Stimulated activated CD8-positive, alpha-beta memory T cell treated with anti-CD3 and anti-CD28 coated beads, Interleukin-4, amount 100 ng/mL, for 1 hour (primary cell): ENCODE results near the gene SMYD1.
"Not testable (repeated sequence)": the region's sequence is repeated elsewhere in the genome, so short reads cannot be mapped to it uniquely, and the experiment has no call there.

Experiments used
- DNase-seq, 2 donors: peaks; one replicate each; pipeline ENCODE4 v3.0.0-alpha.2; 2020; ENCODE audit warnings: low read depth in 2 of 2, low spot score in 1 of 2

SMYD1 gene

DNA sequence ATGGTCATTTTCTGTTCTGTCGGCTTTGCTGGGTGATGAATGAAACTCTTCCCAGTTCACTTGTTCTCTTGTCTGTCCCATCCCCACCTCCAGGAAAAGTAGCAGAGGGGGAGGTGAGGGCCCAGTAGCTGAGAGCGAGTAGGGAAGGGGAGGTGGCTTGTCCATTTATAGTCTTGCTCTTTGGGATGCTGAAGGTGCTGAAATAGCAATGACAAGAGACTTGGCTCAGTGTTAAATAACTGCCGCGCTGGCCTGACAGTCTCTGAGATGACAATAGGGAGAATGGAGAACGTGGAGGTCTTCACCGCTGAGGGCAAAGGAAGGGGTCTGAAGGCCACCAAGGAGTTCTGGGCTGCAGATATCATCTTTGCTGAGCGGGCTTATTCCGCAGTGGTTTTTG is at the start of gene SMYD1:
SMYD1 (plus strand) TSS at position 228 of the 400 bp plus-strand sequence; CDS start at position 268, 40 bp downstream.
- DNase-seq, result no peak

DNA sequence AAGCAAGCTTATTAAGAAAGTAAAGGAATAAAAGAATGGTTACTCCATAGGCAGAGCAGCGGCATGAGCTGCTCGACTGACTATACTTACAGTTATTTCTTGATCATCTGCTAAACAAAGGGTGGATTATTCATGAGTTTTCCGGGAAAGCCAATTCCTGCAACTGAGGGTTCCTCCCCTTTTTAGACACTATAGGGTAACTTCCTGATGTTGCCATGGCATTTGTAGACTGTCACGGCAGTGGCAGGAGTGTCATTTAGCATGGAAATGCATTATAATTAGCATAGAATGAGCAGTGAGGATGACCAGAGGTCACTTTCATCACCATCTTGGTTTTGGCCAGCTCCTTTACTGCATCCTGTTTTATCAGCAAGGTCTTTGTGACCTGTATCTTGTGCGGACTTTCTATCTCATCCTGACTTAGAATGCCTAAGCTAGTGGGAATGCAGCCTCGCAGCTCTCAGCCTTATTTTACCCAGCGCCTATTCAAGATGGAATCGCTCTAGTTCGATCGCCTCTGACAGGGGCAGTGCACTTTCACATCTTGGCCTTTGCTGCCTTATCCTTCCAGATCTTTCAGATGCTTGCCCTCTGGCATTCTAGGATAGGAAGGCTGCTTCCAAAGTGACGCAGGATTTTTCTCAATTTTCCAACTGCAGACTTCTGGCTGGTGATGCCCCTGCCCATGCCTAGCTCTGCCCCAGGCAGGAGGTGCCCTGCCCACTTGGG is 49.4 kb upstream of the SMYD1 start:
- not testable (repeated sequence) for DNase-seq

DNA sequence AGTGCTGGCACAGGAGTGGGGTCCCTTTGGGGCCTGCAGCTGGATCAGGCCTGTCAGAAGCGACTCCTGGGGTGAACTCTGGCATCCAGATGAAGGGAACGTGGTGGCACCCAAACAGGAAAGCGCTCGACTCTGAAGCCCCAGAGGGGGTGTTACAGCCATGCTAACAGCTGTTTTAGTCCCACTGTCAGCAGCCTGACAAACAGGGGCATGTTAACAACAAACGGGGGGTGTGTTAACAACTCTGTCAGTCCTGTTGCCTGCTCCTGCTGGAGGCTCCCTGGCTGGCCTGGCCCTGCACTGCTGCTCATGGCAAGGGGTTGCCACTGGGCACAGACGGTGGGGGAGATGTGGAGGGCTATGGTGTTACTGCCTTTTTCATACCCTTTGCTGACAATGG is 48.7 kb upstream of the SMYD1 start:
- no peak for DNase-seq

DNA sequence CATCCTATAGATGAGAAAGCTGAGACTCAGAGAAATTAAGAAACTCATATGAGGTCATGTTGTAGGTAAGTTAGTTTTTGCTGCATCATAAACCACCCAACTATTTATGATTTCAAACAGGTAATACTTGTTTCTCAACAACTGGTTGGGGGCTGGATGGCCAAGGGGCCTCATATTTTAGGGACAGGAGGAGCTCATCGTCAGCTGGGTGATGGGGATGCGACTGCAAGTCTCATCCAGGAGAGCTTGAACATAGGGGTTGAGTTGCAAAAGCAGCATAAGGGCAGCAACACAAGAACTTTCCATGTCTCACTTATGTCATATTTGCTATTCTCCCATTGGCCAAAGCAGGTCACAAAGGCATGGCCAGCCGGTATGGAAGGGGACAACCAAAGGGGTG is 47.6 kb upstream of the SMYD1 start:
- DNase-seq, result no peak

DNA sequence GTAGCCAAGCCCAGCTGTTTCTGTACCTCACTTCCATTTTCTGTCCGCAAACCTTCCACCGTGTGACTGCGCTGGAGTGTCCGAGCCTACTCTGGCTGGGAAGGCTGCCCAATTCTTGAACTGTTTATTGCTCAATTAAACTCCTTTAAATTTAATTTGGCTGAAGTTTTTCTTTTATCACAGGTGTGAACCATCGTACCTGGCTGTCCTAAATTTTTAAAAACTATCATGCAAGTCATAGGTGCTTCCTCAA is 45.0 kb upstream of the SMYD1 start:
- DNase-seq, result no peak

DNA sequence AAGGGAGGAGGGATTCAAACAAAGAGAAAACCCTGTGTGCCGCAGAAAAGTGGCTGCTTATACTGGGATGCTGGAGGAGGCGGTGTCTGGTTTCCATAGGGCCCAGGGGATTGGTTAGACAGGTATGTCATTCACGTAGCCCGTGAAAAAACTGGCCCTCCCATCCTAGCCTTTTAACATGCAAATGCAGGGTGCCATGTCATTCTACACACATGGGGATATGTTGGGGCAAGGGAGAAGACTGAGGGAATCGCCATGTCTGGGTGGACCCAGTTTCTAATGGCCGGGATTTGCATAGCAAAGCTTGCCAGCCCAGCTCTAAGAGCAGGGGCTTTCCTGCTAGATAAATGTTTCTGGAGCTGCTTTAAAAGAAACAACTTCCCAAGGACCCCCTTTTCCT is 43.1 kb upstream of the SMYD1 start:
- no peak for DNase-seq

DNA sequence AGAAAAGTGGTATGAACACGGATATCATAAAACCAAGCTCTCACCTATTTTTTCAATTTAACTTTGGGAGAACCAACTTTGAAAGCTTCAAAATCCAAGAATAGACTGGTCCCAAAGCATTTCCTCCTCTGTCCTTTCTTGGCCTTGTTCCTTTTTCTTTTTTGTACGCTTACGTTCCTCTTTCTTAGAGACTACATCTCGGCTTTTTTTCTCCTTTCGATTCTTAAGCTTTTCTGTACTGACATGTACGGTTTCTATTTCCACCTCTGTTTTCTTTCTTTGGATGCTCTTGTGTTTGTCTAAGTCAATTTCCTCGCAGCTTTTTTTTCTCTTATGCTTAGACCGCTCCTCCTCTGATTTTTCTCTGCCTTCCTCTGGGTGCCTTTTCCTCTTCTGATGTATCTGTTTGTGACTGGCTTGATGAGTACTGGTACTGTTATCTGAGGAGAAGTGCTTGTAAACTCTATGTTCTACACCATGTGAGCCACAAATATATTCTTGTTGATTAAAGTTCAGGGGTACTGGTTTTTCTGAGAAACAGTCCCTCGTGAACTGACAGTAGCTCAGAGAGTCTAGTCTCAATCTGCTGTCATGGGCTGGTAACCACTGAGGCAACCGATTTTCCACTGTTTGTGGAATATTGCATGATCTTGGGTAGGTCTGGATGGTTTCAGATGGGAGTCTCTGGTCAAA is 39.8 kb upstream of the SMYD1 start:
- no peak for DNase-seq

DNA sequence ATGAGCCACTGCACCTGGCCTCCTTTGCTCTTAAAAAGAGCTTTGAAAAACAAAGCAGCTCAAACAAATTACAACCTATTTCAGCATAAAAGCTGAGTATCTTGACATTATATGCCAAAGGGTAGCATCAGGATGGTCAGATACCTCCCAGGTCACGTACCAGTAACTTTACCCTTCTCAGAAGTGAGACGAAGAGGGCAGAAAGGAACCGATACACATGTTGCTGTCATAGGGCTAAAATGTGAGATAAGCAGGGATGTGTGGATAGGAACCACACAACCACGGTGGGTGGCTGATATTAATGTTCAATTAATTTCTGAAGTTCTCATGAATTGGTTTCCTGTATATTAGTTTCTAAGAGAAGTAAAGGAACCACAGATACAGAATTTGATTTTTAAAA is 38.7 kb upstream of the SMYD1 start:
- no peak for DNase-seq

DNA sequence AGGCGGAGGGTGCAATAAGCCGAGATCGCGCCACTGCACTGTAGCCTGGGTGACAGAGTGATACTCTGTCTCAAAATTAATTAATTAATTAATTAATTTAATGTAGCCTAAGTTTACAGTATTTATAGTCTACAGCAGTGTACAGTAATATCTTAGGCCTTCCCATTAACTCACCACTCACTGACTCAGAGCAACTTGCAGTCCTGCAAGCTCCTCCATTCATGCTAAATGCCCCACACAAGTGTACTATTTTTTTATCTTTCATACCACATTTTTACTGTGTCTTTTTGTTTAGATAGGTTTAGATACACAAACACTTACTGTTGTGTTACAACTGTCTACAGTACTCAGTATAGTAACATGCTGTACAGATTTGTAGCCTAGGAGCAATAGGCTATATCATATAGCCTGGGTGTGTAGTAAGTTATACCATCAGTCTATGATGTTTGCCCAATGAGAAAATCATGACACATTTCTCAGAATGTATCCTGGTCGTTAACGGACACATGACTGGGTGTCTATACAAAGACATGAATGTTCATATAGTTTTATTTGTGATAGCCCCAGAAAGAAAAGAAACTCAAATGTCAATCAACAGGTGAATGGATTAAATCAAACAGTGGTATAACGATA is 35.4 kb upstream of the SMYD1 start:
- no peak for DNase-seq

DNA sequence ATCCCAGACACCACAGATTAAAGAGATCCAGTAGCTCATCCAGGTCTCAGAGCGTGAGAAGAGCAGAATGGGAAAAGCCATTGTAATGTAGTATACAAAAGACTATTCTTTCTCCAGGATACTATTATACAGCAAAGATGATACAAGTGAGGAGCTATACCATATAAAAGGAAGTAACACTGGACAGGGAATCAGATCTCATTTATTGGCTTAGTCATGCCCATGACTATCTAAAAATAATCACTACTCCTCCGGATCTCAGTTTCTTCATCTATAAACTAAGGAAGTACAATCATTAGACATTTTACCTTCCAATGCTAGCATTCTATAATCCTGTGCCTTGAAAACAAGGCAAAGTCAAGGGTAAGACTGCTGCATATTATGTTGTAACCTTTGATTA is 31.4 kb upstream of the SMYD1 start:
- DNase-seq, result no peak

DNA sequence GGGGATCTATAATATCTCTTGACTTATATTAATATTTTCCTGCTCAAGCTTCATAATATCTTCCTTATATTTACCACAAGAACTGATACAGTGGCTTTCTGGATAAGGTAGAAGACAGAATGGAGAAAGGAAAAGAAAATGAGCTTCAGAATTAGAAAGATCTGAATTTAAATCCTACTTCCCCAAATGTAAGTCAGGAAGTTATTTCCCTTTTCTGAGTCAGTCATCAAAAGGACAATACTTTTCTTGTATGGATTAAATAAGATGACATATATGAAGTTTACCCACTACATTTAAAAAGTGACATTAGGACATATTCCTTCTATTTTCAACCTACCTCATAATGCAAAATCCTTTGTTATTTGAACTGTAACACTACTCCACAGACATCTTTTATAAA is 31.0 kb upstream of the SMYD1 start:
- no peak for DNase-seq

DNA sequence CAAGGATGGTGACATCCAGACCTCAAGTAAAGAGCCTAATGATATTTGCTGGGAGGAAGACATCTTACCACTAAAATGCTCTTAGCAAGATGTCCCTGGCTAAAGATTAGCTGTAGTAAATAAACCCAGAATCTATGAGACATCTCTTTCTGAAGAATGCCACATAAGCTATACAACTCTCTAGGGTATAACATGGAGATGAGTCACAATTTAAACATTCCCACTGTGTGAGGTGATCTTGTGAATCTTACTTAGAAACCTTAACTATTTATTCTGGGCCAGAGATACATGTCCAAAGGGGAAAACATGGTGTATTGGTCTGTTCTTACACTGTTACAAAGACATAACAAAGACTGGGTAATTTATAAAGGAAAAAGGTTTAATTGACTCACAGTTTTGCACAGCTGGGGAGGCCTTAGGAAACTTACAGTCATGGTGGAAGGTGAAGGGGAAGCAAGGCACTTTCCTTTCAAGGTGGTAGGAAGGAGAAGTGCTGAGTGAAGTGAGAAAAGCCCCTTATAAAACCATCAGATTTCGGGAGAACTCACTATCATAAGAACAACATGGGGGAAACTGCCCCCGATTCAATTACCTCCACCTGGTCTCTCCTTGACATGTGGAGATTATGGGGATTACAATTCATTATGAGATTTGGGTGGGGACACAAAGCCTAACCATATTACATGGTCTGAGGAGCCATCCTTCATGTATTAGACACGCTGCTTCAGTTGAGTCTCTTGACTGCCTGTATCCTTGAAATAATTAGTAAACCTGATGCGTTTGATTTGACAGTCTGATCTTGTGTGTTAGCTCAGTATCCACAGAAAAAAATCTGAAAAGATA is 29.1 kb upstream of the SMYD1 start:
- DNase-seq, result no peak

DNA sequence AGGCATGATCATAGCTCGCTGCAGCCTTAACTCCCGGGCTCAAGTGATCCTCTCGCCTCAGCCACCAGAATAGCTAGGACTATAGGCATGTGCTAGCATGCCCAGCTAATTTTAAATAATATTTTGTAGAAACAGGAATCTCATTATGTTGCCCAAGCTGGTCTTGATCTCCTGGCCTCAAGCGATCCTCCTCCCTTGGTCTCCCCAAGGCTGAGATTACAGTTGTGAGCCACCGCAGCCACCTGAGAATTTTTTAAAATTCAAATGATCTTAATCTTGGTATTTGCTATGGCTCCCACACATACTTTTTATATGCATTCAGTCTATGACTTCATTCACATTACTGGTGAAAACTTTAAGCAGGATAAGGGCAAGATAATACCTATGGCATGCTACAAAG is 25.1 kb upstream of the SMYD1 start:
- no peak for DNase-seq

DNA sequence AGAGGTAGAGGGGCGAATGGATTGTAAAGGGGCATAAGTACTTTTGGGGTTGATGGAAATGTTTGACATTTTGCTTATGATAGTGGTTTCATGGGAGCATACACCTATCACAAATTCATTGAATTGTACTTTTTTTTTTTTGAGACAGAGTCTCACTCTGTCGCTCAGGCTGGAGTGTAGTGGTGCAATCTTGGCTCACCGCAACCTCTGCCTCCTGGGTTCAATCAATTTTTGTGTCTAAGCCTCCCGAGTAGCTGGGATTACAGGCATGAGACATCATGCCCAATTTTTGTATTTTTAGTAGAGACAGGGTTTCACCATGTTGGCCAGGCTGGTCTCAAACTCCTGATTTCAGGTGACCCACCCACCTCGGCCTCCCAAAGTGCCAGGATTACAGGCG is 22.1 kb upstream of the SMYD1 start:
- DNase-seq, result not testable (repeated sequence)

DNA sequence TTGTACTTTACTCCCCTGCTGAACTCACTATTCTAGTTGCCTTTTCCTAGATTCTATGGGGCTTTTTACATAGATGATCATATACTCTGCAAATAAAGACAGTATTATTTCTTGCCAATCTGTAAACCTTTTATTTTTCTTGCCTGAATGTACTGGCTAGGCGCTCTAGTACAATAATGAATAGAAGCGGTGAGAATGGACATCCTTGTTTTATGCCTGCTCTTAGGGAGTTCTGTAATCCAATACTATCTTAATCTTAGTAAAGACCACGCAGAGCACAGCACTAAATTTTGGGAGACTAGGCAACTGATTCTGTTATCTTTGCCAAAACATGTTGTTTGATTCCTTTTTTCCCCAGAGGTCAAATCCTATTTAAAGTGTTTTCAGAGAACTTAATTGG is 19.1 kb upstream of the SMYD1 start:
- DNase-seq, result no peak

DNA sequence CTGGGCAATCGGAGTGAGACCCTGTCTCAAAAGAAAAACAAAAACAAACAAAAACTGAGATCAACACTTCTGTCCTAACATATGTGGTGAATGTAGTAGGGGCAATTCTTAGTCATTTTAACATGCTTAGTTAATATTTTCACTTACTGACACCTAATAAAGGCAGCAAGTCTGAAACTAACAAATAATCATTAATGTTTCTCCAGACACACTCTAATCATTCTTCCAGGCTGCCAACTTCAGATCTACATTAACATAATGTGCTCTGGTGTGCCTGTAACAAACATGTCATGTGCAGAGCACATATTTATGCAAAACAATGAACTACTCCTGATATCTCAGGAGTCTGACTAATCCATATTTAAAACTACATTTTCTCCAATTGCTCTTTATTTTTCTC is 18.0 kb upstream of the SMYD1 start:
- DNase-seq, result no peak

DNA sequence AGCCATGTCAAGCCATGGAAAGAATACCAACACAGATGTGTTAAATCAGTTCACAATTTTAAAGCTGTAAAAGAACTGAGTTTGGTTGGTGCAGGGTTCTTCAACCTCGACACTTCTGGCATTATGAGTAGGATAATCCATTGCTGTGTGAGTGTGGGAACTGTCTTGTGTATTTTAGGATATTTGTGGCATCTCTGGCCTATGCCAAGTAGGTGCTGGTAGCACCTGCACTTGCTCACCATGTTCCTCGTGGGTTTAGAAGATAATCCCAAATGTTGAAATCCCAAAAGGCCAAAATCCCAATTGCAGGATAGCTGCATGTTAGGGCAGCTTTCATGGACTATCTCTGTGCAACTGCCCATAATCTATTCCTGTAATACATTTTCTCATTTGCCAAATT is 15.8 kb upstream of the SMYD1 start:
- DNase-seq, result no peak

DNA sequence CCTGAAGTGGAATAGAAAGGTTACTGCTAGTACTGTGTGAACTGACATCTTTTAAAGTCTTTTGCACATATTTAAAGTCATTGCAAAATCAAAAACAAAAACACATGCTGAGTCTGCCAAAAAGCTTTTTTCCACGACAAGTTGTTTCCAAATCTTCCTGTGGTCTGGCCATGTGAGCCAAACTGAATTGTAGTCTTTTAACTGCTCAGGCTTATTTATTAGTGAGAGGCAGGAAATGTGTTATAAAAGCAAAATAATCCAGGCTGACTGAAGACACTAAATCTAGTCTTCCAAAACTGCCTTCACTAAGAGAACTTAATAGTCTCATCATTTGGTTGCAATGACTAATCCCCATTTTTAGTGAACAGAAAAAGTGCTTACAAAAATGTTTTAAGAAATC is 14.3 kb upstream of the SMYD1 start:
- no peak for DNase-seq

DNA sequence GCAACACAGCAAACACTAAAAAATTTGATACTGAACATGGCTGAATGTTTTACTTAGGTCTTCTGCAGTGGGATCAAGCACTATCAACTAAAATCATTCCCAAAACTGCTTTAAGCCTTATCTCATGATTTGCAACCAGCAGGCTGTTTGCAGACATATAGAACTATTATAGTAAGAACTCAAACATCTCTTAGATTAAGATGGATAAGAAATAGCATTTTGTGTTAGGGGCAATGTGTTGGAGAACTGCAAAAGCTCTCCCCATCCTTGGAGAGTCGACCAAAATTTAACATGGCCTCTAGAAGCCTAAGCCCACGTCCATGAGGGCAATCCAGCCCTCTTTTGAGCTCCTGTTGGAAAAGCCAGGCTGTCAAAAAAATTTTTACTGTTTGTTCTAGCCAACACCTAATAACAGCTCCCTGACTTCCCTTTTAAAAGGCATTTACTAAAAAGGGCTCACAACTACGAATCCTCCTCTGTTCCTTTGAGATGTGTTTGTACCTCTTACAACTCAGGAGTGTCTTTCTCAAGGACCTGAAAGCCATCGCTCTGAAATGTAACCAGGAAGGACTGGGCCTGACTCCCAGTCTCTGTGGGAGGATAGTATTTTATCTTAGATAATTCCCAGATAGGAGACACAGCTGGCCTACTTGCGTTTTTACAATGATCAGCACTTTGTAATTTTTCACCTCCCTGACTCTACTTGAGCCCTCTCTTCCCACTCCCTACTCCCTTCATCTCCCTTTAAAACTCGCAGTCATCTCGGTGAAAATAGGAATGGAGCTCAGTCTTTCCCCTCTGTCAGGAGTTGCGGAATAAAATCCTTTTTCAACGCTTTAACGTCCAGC is 13.5 kb upstream of the SMYD1 start:
- no peak for DNase-seq

DNA sequence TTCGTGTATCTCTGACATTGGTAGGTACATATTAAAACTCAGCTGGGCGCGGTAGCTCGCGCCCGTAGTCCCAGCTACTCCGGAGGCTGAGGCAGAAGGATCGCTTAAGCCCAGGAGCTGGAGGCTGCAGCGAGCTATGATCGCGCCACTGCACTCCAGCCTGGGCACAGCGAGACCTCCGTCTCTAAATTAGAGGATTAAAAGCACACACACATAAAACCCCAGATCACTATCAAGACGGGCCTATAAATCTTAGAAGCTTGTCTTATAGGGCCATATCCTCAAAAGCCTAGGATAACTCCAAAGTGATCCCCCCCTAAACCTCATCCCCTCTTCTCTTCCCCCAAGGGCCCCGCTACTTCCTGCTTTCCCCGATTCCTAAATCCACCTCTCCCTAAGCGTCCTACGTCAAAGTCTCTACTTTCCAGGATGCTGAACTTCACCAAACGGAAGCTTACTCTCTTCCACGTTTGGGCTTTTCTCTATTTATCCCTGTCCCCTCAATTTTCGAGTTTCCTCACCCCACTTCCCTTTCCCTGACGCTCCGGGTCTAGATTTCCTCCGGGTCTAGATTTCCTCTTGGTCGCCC is 12.7 kb upstream of the SMYD1 start:
- DNase-seq, result no peak
